ENCODE measurements around the gene DGKB. TPM values are rescaled to one million over a fixed set of nuclear protein-coding genes. Genes with fewer than 3 reads are reported as not detected.

DGKB gene
- total RNA-seq, 1 experiment from 2014 or later: not detected

GRCh38 chr7:14403587-14403986, 499.0 kb downstream of the DGKB start:
- no peaks in the 10 kb centered on the region for H3K27me3 Mint-ChIP-seq (ENCODE audit: unreplicated experiment)
- intact Hi-C loops (cut with micrococcal nuclease; ENCODE audit: unreplicated experiment): no loop called here
- CTCF ChIA-PET: interaction anchor here (1.4 kb wide), 1 partner anchor 414 kb away, joined by 3 read pairs; the partner anchor contains the start of gene ETV1
- no TSS peak for BruUV-seq (replicated peaks)
- H3K27ac Mint-ChIP-seq (ENCODE audit: unreplicated experiment): no peak overlapping the region
- no peaks in the 10 kb centered on the region for H3K36me3 Mint-ChIP-seq (ENCODE audit: insufficient read depth, unreplicated experiment)
- no peaks in the 10 kb centered on the region for H3K9me3 Mint-ChIP-seq (ENCODE audit: low read depth, unreplicated experiment)
- no peaks in the 10 kb centered on the region for H3K4me1 Mint-ChIP-seq (ENCODE audit: low read depth, unreplicated experiment)
- H3K4me3 Mint-ChIP-seq (ENCODE audit: low read depth, unreplicated experiment): no peak overlapping the region
- DNase-seq: no peak
- TF ChIP-seq CTCF (IDR thresholded peaks at IDR 0.05; ENCODE audit: unreplicated experiment): no peak

GRCh38 chr7:14400271-14400670, 502.3 kb downstream of the DGKB start:
- no TSS peak for BruUV-seq (replicated peaks)
- intact Hi-C loops (cut with micrococcal nuclease; ENCODE audit: unreplicated experiment): no loop called here
- Mint-ChIP-seq H3K36me3 (ENCODE audit: insufficient read depth, unreplicated experiment) (no peaks in the 10 kb centered on the region), H3K27ac (ENCODE audit: unreplicated experiment) (no peak overlapping the region), H3K4me3 (ENCODE audit: low read depth, unreplicated experiment) (no peak overlapping the region), H3K9me3 (ENCODE audit: low read depth, unreplicated experiment) (no peaks in the 10 kb centered on the region), H3K4me1 (ENCODE audit: low read depth, unreplicated experiment) (no peaks in the 10 kb centered on the region), H3K27me3 (ENCODE audit: unreplicated experiment) (no peaks in the 10 kb centered on the region)
- CTCF ChIA-PET: interaction anchor here (0.6 kb wide), 1 partner anchor 1782 kb away, joined by 3 read pairs; no protein-coding TSS in a partner anchor
- no peak for TF ChIP-seq CTCF (IDR thresholded peaks at IDR 0.05; ENCODE audit: unreplicated experiment)
- no peak for DNase-seq

- CTCF ChIA-PET: interaction anchor here (0.5 to 0.7 kb wide), 2 partner anchors 9 to 811 kb away, joined by 3 to 4 read pairs; no protein-coding TSS in a partner anchor
- no TSS peak for BruUV-seq (replicated peaks)
- intact Hi-C loops (cut with micrococcal nuclease; ENCODE audit: unreplicated experiment): no loop called here
- H3K36me3 Mint-ChIP-seq (ENCODE audit: insufficient read depth, unreplicated experiment): no peaks in the 10 kb centered on the region
- peaks cover 2% of the 10 kb centered on the region for H3K9me3 Mint-ChIP-seq (ENCODE audit: low read depth, unreplicated experiment)
- TF ChIP-seq CTCF (IDR thresholded peaks at IDR 0.05; ENCODE audit: unreplicated experiment): no peak
- H3K27ac Mint-ChIP-seq (ENCODE audit: unreplicated experiment): no peak overlapping the region
- no peak overlapping the region for H3K4me3 Mint-ChIP-seq (ENCODE audit: low read depth, unreplicated experiment)
- H3K4me1 Mint-ChIP-seq (ENCODE audit: low read depth, unreplicated experiment): no peaks in the 10 kb centered on the region
- no peaks in the 10 kb centered on the region for H3K27me3 Mint-ChIP-seq (ENCODE audit: unreplicated experiment)
- DNase-seq: no peak
Observed at GRCh38 chr7:14398526-14398925, 504.0 kb downstream of the DGKB start.

- no peak overlapping the region for H3K4me3 Mint-ChIP-seq (ENCODE audit: low read depth, unreplicated experiment)
- H3K4me1 Mint-ChIP-seq (ENCODE audit: low read depth, unreplicated experiment): no peaks in the 10 kb centered on the region
- no peaks in the 10 kb centered on the region for H3K27me3 Mint-ChIP-seq (ENCODE audit: unreplicated experiment)
- no peak for TF ChIP-seq CTCF (IDR thresholded peaks at IDR 0.05; ENCODE audit: unreplicated experiment)
- H3K9me3 Mint-ChIP-seq (ENCODE audit: low read depth, unreplicated experiment): peaks cover 3% of the 10 kb centered on the region
- intact Hi-C loops (cut with micrococcal nuclease; ENCODE audit: unreplicated experiment): no loop called here
- H3K36me3 Mint-ChIP-seq (ENCODE audit: insufficient read depth, unreplicated experiment): no peaks in the 10 kb centered on the region
- DNase-seq: no peak
- no TSS peak for BruUV-seq (replicated peaks)
- H3K27ac Mint-ChIP-seq (ENCODE audit: unreplicated experiment): no peak overlapping the region
- CTCF ChIA-PET: no interaction called here
Observed at GRCh38 chr7:14395860-14396259, 506.7 kb downstream of the DGKB start.
